Epithelial cell of esophagus (primary cell): ENCODE measurements around the gene TTC32.
A peak's percentile ranks its signal among the peaks of the same experiment; 100 is the strongest.

Source experiments
- DNase-seq: peaks from one replicate; pipeline ENCODE4 v3.0.0; 2010; ENCODE audit warnings: low read depth
- H3K4me3 ChIP-seq: 2 replicates; pipeline ENCODE4 v1.5.1; 2011; ENCODE audit warnings: mild to moderate bottlenecking, low read length, control low read depth
- TF ChIP-seq, protein P1 (sequence below): IDR thresholded peaks from 2 replicates; pipeline ENCODE4 v1.5.1; 2011; ENCODE audit warnings: low read depth, mild to moderate bottlenecking, low read length, control low read depth, inconsistent platforms; ENCODE audit not compliant: insufficient read depth; ENCODE audit errors: missing control alignments

Gene TTC32

DNA sequence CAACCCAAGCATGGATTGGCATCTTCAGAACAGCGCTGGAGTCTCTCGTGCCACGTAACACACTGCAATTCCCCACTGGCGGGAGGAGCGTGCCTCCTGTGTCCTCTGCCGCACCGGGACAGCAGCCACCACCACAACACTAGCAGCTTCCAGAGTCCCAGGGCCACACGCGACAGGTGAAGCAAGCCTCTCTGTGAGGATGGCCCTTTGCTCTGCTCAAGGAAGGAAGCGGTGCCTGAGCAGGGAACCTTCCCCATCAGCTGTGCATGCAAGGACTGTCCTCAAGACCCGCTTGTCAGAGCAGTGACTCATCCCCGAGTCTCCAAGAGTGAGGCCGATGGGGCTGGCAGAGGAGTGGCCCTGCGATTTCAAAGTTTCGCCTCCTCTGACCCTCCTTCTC, 44.0 kb downstream of the TTC32 start:
- DNase-seq: no peak
- TF ChIP-seq, protein P1, sequence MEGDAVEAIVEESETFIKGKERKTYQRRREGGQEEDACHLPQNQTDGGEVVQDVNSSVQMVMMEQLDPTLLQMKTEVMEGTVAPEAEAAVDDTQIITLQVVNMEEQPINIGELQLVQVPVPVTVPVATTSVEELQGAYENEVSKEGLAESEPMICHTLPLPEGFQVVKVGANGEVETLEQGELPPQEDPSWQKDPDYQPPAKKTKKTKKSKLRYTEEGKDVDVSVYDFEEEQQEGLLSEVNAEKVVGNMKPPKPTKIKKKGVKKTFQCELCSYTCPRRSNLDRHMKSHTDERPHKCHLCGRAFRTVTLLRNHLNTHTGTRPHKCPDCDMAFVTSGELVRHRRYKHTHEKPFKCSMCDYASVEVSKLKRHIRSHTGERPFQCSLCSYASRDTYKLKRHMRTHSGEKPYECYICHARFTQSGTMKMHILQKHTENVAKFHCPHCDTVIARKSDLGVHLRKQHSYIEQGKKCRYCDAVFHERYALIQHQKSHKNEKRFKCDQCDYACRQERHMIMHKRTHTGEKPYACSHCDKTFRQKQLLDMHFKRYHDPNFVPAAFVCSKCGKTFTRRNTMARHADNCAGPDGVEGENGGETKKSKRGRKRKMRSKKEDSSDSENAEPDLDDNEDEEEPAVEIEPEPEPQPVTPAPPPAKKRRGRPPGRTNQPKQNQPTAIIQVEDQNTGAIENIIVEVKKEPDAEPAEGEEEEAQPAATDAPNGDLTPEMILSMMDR: no peak
- no peak overlapping the region for H3K4me3 ChIP-seq

DNA sequence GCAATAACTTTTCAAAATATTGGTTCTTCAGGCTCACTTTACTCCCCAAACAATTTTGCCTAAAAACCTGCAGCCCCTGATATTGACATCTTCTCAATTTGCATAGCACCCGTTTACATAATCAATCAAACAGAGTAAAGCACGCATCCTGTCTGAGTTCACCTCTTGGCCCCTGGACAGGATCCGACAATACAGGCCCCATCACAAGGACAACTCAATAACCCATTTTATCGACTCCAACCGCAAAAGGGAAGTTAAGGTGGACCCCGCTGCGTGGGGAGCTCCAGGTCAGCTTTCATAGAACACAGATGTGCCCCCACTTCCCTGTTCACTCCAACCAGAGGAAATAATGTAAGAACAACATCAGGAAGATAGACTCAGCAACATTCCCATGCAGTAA, 44.7 kb downstream of the TTC32 start:
- TF ChIP-seq, protein P1: no peak
- no peak overlapping the region for H3K4me3 ChIP-seq
- DNase-seq: no peak

DNA sequence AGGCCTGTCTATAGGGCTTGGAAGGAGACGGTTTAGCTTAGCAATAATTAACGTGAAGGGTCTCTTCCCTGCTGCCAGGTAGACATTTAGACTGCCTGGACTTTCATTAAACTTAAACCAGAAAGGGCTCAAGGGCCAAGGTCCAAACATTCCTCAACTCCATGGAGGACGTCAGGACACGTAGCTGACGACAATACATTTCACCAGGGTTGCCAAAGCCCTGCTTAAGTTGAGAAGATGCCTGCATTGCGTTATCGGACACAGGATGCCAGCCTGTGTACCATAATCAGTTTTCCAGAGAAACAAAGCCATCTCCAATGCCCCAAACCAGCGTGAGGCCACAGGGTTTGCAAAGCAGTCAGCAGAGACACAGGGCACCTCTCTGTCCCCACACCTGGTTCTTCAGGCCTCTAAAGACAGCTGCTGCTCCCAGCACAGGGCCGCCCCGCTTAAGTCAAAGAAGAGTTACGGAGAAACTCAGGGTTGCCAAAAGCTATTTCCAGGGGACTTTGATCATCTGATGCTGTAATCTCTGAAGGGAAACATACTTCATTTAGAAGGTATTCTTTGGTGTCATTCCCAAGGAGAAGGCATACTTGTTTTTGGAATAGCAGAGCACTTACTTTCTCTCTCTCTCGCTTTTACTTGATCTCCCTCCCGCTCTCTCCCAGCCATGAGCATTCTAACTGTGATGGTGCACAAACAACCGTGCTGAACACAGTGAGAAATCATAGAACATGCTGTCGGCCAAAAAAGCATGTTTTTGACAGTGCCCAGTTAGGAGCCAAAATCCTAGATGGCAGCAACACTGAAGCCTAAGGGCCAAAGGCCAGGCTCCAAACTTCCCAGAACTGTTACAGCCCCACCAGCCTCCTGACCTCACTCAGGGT, 46.0 kb downstream of the TTC32 start:
- DNase-seq: no peak
- TF ChIP-seq, protein P1: no peak

DNA sequence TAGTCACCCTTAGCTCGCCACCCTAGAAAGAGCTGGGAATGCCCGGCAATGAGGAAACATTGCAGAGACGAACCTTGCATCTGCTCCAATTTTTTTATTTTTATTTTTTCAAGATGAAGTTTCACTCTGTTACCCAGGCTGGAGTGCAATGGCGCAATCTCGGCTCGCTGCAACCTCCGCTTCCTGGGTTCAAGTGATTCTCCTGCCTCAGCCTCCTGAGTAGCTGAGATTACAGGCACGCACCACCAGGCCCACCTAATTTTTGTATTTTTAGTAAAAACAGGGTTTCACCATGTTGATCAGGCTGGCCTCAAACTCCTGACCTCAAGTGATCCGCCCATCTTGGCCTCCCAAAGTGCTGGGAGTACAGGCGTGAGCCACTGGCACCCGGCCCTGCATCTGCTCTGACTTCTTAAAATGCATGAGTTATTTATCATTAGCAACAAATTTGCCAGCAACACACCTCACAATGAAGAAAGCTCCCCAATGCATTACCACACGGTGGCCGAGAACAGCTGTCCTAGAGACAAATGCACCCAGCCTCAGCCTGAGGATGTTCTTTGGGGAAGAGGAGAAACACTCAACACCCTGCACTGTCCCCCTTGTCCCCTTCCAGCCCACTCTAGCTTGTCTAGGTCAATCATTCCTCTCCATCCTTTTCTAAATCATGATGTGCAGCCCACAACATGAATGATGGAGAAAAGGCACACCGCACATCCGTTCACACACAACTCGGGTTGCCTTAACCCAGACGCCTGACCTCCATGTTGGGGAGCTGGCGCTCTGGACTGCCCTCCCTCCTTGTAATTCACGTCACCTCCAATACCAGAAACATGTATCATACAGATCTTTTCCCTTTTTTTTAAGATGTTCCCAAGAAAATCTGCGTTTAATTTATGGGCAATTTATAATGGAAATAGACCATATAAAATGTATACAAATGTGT, 46.9 kb downstream of the TTC32 start:
- TF ChIP-seq, protein P1: no peak
- no peak overlapping the region for H3K4me3 ChIP-seq
- no peak for DNase-seq

More for the DNA sequence above, 46.0 kb downstream of the TTC32 start:
- no peak overlapping the region for H3K4me3 ChIP-seq

DNA sequence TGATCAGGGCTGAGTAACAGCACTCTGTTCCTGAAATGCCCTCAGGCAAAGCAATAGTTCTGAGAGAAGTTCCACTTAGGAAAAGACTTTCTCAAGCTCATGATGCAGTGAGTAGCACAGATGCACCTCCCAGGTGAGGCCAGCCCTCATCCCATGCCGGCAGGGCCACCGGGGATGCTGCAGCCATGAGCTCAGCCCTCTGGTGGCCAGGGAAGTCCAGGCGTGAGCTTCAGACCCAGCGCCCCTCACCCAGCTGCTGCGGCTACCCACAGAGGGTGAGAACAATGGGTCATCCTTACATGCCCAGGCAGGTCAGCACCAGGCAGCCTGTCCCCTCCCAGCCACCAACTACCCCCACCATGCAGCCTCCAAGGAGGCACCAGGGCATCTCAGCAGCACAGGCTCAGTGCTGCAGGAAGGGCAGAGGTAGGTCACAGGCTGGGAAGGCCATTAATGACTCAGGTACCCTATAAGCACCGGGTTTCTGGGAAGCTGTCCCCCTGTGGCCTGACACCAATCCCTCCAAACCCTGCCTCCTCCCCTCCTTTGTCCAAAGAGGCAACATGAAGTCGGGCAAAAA, 50.6 kb downstream of the TTC32 start:
- no peak overlapping the region for H3K4me3 ChIP-seq
- TF ChIP-seq, protein P1: peak; percentile 16
- DNase-seq: peak; percentile 30

DNA sequence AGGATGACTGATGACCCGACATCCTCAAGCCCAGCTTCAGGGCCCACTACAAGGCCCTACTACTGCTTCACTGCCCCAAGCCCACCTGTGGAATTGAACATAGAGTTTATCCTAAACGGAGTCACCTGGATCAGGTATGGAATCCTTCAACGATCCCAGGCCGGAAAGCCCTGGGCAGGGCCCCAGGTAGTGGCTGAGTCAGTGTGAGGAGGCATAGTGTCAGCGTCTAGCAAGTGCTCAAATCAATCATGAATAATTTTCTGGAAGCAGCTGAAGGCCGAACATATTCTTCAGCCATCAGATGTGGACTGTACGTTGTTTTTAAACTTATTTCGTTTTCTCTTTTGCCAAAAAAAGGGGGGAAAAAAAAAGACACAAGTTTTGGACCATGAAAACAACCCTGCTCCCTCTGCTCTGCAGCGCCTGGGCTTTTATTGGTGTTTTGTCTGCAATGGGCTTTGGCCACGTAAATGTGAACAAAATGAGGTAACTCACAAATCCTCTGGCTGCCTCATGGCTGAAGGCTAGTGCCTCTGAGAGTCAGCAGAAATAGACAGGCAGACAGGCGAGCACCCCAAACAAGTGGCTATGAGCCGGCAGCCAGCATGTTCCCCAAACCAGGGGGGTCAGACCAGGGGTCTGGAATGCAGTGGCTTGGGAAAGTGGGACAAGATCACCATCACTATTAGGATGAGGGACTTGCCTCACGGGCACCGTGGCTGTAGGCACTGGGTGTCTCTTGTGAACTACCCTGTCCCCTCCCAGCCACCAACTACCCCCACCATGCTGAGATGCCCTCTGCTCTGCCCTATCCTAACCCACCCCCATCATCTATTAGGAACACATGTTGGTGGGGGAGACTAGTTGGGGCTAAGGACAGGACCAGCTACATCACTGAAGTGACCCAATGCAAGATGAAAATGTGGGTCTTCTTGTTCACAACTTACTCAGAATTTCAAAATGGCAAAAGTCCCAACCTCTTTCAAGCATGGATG, 51.4 kb downstream of the TTC32 start:
- peak; percentile 27 for DNase-seq
- TF ChIP-seq, protein P1: no peak
- H3K4me3 ChIP-seq: no peak overlapping the region
